Stimulated activated naive B cell treated with anti-CD40 and anti-IgM and Interleukin-4, amounts not matched to agents 10 μg/mL and 1 μg/mL and 100 μg/mL, for 72 hours (primary cell): ENCODE results near the gene FZR1.
A peak's percentile ranks its signal among the peaks of the same experiment; 100 is the strongest.
"Not testable (repeated sequence)": the region's sequence is repeated elsewhere in the genome, so short reads cannot be mapped to it uniquely, and the experiment has no call there.

Source experiments
- ATAC-seq, 2 donors: fragments of 150-1000 bp; cut with Tn5 transposase; replicated peaks; 2 replicates each; pipeline ENCODE4 v1.10.0; 2021; ENCODE audit warnings: moderate library complexity in 1 of 2
- DNase-seq: peaks from one replicate; pipeline ENCODE4 v3.0.0; 2021
- H3K27ac Mint-ChIP-seq: one replicate; pipeline ENCODE4 v1.8.0; 2022; ENCODE audit warnings: mild to moderate bottlenecking, mixed read lengths
- H3K27me3 Mint-ChIP-seq, 2 donors: one replicate each; pipeline ENCODE4 v1.8.0; 2022; ENCODE audit warnings: mixed read lengths in 2 of 2
- H3K36me3 Mint-ChIP-seq, 2 donors: one replicate each; pipeline ENCODE4 v1.8.0; 2022; ENCODE audit warnings: mixed read lengths in 2 of 2, mild to moderate bottlenecking in 1 of 2
- H3K4me1 Mint-ChIP-seq, 2 donors: one replicate each; pipeline ENCODE4 v1.8.0; 2022; ENCODE audit warnings: mixed read lengths in 2 of 2, mild to moderate bottlenecking in 1 of 2
- H3K4me3 Mint-ChIP-seq, 2 donors: one replicate each; pipeline ENCODE4 v1.8.0; 2022; ENCODE audit warnings: mild to moderate bottlenecking in 2 of 2, mixed read lengths in 2 of 2, moderate library complexity in 1 of 2
- H3K9me3 Mint-ChIP-seq, 2 donors: one replicate each; pipeline ENCODE4 v1.8.0; 2022; ENCODE audit warnings: mixed read lengths in 2 of 2, mild to moderate bottlenecking in 1 of 2

Gene FZR1

DNA sequence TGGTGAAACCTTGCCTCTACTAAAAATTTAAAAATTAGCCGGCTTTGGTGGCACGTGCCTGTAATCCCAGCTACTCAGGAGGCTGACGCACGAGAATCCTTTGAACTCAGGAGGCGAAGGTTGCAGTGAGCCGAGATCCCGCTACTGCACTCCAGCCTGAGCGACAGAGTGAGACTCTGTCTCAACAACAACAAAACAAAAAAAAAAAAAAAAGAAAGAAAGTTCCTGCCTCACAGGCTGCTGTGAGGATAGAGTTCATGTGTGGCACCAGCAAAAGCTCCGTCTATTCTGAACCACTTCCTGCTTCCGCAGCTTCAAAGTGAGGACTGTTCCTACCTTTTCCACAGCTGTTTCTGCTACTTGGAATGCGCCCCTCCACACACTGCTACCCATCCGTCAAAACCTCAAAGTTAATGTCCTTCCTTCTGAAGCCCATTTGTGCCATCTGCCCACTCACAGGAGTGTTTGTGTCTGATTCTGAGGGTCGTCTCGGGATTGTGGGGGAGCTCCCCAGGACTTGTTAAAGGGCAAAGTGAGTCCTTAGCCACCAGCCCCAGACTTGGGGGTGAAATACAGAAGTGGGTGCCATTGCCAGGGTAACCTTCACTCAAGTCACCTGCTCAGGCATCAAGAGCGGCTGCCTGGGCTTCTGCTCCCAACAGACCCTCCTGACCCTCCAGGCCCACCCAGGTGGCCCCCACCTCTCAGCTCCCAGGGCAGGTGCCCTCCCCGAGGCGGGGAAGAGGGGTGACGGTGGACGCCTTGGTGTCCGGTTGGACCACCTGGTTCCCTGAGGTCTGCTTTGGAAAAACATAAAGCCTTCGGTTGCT is 48.4 kb downstream of the FZR1 start:
- no peaks in the 10 kb centered on the region for H3K9me3 Mint-ChIP-seq
- ATAC-seq (no peak), DNase-seq (no peak)
- H3K4me3 Mint-ChIP-seq, result peak overlapping the region; percentile 90 to 100
- no peaks in the 10 kb centered on the region for H3K27me3 Mint-ChIP-seq
- peak overlapping the region; percentile 92 for H3K27ac Mint-ChIP-seq
- H3K4me1 Mint-ChIP-seq, result peaks cover 48 to 72% of the 10 kb centered on the region in 2 donors
- H3K36me3 Mint-ChIP-seq, result peaks cover 35 to 44% of the 10 kb centered on the region in 2 donors

DNA sequence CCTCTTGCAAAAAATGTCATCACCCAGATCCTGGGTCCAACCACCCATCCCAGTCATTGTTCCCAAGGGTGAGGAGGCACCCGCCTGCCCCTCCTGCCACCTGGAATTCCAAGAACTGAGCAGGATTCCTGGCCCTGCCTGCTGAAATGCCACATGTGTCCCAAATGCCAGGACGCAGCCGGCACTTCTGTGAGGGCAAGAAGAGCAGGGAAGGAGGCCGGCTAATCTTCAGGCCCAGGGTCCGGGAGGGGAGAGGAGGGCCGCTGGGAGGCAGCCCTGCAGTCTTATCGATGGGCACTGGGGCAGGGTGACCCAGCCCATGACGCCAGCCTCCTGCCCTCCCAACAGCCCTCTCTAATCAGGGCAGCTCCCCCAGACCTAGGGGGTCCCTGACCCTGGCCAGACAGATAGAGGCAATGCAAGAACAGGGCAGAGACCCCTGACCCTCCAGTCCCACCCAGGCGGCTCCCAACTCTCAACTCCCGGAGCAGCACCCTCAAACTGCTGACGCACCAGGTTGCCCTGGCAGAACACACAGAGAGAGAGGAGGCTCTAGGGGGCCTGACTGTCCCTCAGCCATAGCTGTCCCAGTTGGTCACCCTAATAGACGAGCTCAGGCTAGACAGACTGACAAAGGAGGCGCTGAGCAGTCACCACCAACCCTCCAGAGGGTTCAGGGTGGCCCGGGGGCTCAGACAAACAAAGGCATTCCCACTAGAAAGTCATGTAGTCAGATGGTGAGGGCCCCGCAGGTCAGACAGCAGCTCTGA is 49.7 kb downstream of the FZR1 start:
- H3K27ac Mint-ChIP-seq, result peak overlapping the region; percentile 97
- no peaks in the 10 kb centered on the region for H3K9me3 Mint-ChIP-seq
- DNase-seq (no peak), ATAC-seq (no peak)
- H3K36me3 Mint-ChIP-seq, result peaks cover 31 to 41% of the 10 kb centered on the region in 2 donors
- H3K4me1 Mint-ChIP-seq, result peaks cover 47 to 77% of the 10 kb centered on the region in 2 donors
- peak overlapping the region; percentile 90 to 100 for H3K4me3 Mint-ChIP-seq
- no peaks in the 10 kb centered on the region for H3K27me3 Mint-ChIP-seq

DNA sequence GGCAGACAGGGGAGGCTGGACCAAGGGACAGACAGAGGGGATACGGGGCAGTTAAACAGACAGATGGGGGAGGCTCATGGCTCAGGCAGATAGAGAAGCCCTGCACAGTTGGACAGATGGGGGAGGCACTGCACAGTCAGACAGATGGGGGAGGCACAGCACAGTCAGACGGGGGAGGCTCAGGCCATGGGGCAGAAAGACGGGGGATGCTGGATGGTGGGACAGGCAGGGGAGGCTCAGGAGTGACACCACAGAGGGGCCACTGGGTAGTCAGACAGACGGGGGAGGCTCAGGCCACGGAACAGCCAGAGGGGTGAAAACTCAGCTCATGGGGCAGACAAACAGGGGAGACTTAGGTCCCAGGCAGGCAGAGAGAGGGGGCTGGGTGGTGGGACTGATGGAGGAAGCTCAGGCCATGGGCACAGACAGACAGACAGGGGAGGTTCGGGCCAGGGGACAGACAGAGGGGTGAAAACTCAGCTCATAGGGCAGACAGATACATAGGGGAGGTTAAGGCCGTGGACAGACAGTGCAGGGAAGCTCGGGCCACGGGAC is 50.4 kb downstream of the FZR1 start:
- Mint-ChIP-seq H3K36me3 (peaks cover 27 to 38% of the 10 kb centered on the region in 2 donors), H3K27ac (peak overlapping the region; percentile 97), H3K27me3 (no peaks in the 10 kb centered on the region), H3K9me3 (no peaks in the 10 kb centered on the region), H3K4me1 (peaks cover 44 to 71% of the 10 kb centered on the region in 2 donors), H3K4me3 (peak overlapping the region; percentile 90 to 100)
- ATAC-seq, result no peak
- no peak for DNase-seq

GRCh38 chr19:3556978-3557460 is 50.9 kb downstream of the FZR1 start:
- peaks cover 39 to 66% of the 10 kb centered on the region in 2 donors for H3K4me1 Mint-ChIP-seq
- ATAC-seq, result peak; percentile 28 to 37
- no peaks in the 10 kb centered on the region for H3K27me3 Mint-ChIP-seq

DNA sequence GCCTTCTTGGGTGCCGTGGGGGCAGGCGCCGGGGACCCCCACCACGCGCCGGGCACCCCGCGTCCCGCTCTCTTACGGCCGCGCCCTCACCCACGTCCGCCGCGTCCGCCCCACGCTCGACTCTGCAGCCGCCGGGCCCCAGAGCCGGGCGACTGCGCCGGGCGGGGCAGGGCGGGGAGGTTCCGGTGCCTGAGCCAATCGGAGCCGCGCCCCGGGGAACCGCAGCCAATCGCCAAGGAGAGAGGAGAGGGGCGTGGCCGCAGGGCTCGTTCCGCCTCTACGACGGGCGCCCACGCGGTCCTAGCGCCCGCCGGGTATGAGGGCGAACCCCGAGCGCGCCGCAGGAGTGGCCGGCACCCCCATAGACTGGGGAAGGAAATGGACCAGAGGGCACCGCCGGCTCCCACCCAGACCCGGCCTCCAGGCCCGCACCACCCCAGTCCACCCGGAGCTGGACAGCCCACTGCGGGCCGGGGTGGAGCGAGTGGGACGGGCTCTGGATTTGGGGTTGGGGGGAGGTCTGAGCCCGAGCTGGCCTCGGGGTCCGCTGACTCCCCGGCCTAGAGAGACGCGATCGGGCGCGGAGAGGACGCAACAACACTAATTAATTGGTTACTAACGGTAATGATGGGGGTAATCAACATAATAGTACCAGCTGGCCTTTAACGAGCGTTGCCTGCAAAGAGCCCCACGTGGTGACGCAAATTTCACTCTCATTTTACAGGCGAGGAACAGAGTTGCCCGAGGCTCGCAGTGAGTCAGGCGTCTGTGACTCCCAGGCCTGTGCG is 51.5 kb downstream of the FZR1 start, which contains the start of gene MFSD12:
MFSD12 (minus strand) TSS at position 126 of the 788 bp plus-strand sequence. CDS start 183 bp downstream, outside the sequence.
- peaks cover 36 to 59% of the 10 kb centered on the region in 2 donors for H3K4me1 Mint-ChIP-seq
- peak within 1 kb of the TSS; percentile 90 to 100 for H3K4me3 Mint-ChIP-seq
- peak; percentile 91 for DNase-seq
- peaks cover 21 to 31% of the 10 kb centered on the region in 2 donors for H3K36me3 Mint-ChIP-seq
- no peaks in the 10 kb centered on the region for H3K9me3 Mint-ChIP-seq
- peak within 1 kb of the TSS; percentile 97 for H3K27ac Mint-ChIP-seq
- peak; percentile 86 to 90 for ATAC-seq
- no peaks in the 10 kb centered on the region for H3K27me3 Mint-ChIP-seq

More at GRCh38 chr19:3556978-3557460, 50.9 kb downstream of the FZR1 start:
- no peak for DNase-seq
- Mint-ChIP-seq H3K4me3 (peak overlapping the region; percentile 90 to 100), H3K27ac (peak overlapping the region; percentile 97), H3K36me3 (peaks cover 24 to 34% of the 10 kb centered on the region in 2 donors), H3K9me3 (no peaks in the 10 kb centered on the region)

- peaks cover 7 to 8% of the 10 kb centered on the region in 2 donors for H3K4me1 Mint-ChIP-seq
- DNase-seq (no peak), ATAC-seq (no peak)
- H3K27me3 Mint-ChIP-seq, result no peaks in the 10 kb centered on the region
- H3K9me3 Mint-ChIP-seq, result no peaks in the 10 kb centered on the region
- no peak overlapping the region for H3K27ac Mint-ChIP-seq
- no peak overlapping the region for H3K4me3 Mint-ChIP-seq
- no peaks in the 10 kb centered on the region for H3K36me3 Mint-ChIP-seq
These were observed 57.8 kb downstream of the FZR1 start for GRCh38 chr19:3563709-3564524.

DNA sequence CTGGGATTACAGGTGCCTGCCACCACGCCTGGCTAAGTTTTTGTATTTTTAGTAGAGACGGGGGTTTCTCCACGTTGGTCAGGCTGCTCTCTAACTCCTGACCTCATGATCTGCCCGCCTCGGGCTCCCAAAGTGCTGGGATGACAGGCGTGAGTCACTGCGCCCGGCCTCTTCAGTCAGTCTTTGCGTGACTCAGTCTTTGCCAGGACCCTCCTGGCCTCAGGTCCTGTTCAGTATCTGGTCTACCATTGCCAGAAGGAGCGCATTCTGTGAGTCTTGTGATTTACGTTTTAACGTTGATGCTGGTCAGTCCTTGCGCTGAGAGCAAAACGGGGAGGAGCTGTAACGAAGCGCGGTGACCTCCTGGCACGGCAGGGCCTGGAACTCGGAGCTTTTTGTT is 59.0 kb downstream of the FZR1 start:
- Mint-ChIP-seq H3K27me3 (no peaks in the 10 kb centered on the region), H3K4me3 (no peak overlapping the region), H3K36me3 (no peaks in the 10 kb centered on the region), H3K4me1 (peaks cover 4 to 8% of the 10 kb centered on the region in 2 donors), H3K9me3 (no peaks in the 10 kb centered on the region), H3K27ac (no peak overlapping the region)
- DNase-seq, result no peak
- no peak for ATAC-seq

GRCh38 chr19:3570042-3570441 is 63.9 kb downstream of the FZR1 start:
- Mint-ChIP-seq H3K4me1 (peaks cover 17 to 23% of the 10 kb centered on the region in 2 donors), H3K36me3 (peaks cover 11% of the 10 kb centered on the region in 2 donors)
- H3K4me3 Mint-ChIP-seq, H3K27ac Mint-ChIP-seq, ATAC-seq, H3K9me3 Mint-ChIP-seq, H3K27me3 Mint-ChIP-seq, DNase-seq: not testable (repeated sequence)

DNA sequence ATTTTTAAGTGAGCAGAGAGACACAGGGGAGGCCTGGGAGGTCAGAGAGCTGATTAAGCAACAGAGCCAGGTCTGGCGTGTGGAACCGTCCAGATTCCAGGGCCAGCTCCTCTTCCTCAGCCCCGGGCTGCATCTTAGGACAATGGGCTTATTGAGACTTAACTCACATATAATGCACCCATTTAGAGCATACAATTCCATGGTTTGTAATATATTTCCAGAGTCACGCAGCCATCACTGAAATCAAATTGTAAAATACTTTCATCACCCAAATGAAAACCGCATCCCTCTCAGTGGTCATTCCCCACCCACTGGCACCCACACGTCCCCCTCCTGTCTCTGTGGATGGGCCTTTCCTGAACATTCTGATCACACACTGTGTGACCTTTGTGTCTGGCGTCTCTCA is 64.5 kb downstream of the FZR1 start:
- Mint-ChIP-seq H3K4me3 (no peak overlapping the region), H3K27me3 (no peaks in the 10 kb centered on the region), H3K27ac (no peak overlapping the region), H3K36me3 (peaks cover 16% of the 10 kb centered on the region in 2 donors), H3K9me3 (peaks cover 0 to 2% of the 10 kb centered on the region in 2 donors), H3K4me1 (peaks cover 21 to 26% of the 10 kb centered on the region in 2 donors)
- DNase-seq (no peak), ATAC-seq (no peak)

DNA sequence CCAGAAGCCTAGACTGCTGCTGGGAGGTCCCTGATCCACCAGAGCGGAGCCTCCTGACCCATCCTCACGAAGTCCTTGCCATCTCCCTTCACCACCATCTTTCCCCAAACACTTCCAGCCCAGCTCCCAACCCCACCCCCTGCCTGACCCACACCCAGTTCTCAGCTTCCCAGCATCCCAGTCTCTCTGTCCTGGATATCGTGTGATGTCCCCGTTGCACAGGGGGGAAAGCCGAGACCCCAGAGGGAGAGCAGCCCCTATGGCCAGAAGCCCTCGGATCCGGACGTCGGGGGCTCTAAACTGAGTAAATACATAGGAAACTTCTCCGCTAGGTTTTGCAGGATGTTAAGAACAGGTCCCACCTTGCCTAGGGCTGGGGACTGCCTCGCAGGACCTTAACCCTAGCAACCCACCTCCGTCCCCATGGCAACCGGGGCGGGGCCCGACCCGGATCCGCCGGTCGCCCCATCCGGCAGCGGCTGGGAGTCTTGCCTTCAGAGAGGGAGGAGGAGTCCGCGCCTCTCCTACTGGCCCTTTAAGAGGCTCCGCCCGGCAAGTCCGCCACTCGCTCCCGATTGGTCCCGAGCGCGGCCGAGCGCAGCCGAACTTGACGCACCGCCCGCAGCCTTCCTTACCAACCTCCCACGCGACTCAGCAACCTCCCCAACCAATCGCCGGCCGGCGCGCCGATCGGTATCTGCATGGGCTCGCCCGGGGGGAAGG is 66.2 kb downstream of the FZR1 start:
- Mint-ChIP-seq H3K4me1 (peaks cover 21 to 31% of the 10 kb centered on the region in 2 donors), H3K36me3 (peaks cover 21 to 27% of the 10 kb centered on the region in 2 donors), H3K4me3 (peak overlapping the region; percentile 80 to 85), H3K27me3 (no peaks in the 10 kb centered on the region), H3K9me3 (peaks cover 0 to 2% of the 10 kb centered on the region in 2 donors), H3K27ac (peak overlapping the region; percentile 81)
- peak; percentile 99 for DNase-seq
- peak; percentile 93 to 96 for ATAC-seq

DNA sequence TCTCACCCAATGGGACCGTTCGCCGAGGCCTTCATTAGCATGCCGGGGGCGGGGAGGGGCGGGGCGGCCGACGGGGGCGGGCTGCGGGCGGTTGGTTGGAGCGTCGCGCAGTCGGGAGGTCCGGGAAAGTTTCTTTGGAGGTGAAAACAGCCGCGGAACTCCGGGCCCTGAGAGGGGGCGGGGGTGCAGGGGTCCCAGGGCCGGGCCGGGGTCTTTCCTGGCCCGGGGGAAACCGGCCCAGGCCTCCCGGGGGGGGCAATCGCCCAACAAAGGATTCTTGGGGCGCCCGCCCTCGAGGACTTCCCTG is 66.7 kb downstream of the FZR1 start, which contains the start of gene HMG20B:
HMG20B (plus strand) TSS at position 90 of the 307 bp plus-strand sequence. CDS start 366 bp downstream, outside the sequence.
- ATAC-seq, result peak in 1 of 2 donors; percentile 0
- Mint-ChIP-seq H3K9me3 (peaks cover 0 to 2% of the 10 kb centered on the region in 2 donors), H3K4me1 (peaks cover 21 to 31% of the 10 kb centered on the region in 2 donors), H3K4me3 (peak within 1 kb of the TSS; percentile 83 to 85), H3K36me3 (peaks cover 21 to 27% of the 10 kb centered on the region in 2 donors), H3K27me3 (no peaks in the 10 kb centered on the region), H3K27ac (peak within 1 kb of the TSS; percentile 81)
- DNase-seq, result peak; percentile 27

GRCh38 chr19:3573162-3573857 is 67.2 kb downstream of the FZR1 start:
- peak overlapping the region; percentile 76 for H3K27ac Mint-ChIP-seq
- H3K27me3 Mint-ChIP-seq, result no peaks in the 10 kb centered on the region
- H3K36me3 Mint-ChIP-seq, result peaks cover 21 to 27% of the 10 kb centered on the region in 2 donors
- peaks cover 0 to 2% of the 10 kb centered on the region in 2 donors for H3K9me3 Mint-ChIP-seq
- peak overlapping the region; percentile 83 to 85 for H3K4me3 Mint-ChIP-seq
- DNase-seq, result no peak
- H3K4me1 Mint-ChIP-seq, result peaks cover 21 to 31% of the 10 kb centered on the region in 2 donors
- peak; percentile 21 to 38 for ATAC-seq
